Measurements from ENCODE around the gene EEF1AKMT4.

Gene EEF1AKMT4

GRCh38 chr3:184305577-184305976, 56.1 kb downstream of the EEF1AKMT4 start:
- FAIRE-seq = no peak

GRCh38 chr3:184306341-184306972, 57.0 kb downstream of the EEF1AKMT4 start:
- no peak for FAIRE-seq

GRCh38 chr3:184307915-184308314, 58.4 kb downstream of the EEF1AKMT4 start:
- FAIRE-seq = no peak
